ENCODE data around the gene SLC38A2.

DNA sequence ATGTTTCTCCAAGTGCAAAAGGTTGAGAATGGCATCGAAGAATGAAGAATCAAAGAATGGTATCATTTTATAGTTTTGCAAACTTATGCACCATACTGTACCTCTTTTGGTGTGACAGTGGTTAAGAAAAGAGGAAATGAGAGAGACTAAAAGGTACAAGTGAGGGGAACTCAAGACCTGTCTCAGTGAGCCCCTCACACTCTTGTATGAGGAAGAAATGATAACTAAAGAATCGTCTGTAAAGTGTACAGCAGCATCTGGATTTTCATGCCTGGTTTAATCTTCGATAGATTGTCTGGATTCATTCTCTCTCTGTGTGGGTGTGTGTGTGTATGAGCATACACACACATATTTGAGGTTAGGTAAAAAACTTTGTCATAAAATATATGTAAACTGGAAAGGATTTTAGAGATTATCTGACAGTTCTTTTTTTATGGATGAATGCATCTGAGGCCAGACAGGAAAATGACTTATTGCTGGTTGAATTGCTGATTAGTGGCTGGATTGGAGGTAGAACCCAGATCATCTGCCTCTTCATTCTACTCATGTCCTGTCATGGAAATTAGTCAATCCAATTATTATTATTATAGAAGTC, 16.0 kb upstream of the SLC38A2 start:
- TF ChIP-seq, protein P1, sequence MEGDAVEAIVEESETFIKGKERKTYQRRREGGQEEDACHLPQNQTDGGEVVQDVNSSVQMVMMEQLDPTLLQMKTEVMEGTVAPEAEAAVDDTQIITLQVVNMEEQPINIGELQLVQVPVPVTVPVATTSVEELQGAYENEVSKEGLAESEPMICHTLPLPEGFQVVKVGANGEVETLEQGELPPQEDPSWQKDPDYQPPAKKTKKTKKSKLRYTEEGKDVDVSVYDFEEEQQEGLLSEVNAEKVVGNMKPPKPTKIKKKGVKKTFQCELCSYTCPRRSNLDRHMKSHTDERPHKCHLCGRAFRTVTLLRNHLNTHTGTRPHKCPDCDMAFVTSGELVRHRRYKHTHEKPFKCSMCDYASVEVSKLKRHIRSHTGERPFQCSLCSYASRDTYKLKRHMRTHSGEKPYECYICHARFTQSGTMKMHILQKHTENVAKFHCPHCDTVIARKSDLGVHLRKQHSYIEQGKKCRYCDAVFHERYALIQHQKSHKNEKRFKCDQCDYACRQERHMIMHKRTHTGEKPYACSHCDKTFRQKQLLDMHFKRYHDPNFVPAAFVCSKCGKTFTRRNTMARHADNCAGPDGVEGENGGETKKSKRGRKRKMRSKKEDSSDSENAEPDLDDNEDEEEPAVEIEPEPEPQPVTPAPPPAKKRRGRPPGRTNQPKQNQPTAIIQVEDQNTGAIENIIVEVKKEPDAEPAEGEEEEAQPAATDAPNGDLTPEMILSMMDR (IDR thresholded peaks at IDR 0.05) = no peak
- TF ChIP-seq POLR2A (IDR thresholded peaks at IDR 0.05) (no peak), EP300 (IDR thresholded peaks at IDR 0.05) (no peak)
